OCI-LY3 (cell line): ENCODE measurements around the gene CAPZA3.
"Not testable (repeated sequence)": the region's sequence is repeated elsewhere in the genome, so short reads cannot be mapped to it uniquely, and the experiment has no call there.

ENCODE experiments used
- H2AFZ ChIP-seq: fragments of 200-600, 300-600 bp; shearing (Covaris generic); 2 replicates; pipeline ENCODE4 v1.6.0; 2014; ENCODE audit warnings: antibody characterized with exemption, low read depth, low read length
- H3K27ac ChIP-seq: fragments of 200-600, 300-600 bp; sonication (generic); 2 replicates; pipeline ENCODE4 v1.5.1; 2014; ENCODE audit warnings: mild to moderate bottlenecking, low read length, moderate library complexity, mixed read lengths
- H3K27me3 ChIP-seq: fragments of 200-600, 300-600 bp; sonication (generic); 2 replicates; pipeline ENCODE4 v1.6.1; 2014; ENCODE audit warnings: low read depth, low read length, mixed read lengths
- H3K36me3 ChIP-seq: fragments of 200-600, 300-600 bp; sonication (generic); replicated peaks from 2 replicates; pipeline ENCODE3; 2014; ENCODE audit warnings: low read depth, low read length, mixed read lengths
- H3K4me1 ChIP-seq: fragments of 300-600, 200-600 bp; sonication (generic); 2 replicates; pipeline ENCODE4 v1.6.1; 2014; ENCODE audit warnings: low read length, mixed read lengths
- H3K4me2 ChIP-seq: fragments of 200-600, 300-600 bp; sonication (generic); 2 replicates; pipeline ENCODE4 v1.6.1; 2014; ENCODE audit warnings: low read length, mixed read lengths
- H3K4me3 ChIP-seq: fragments of 300-600, 200-600 bp; sonication (generic); 2 replicates; pipeline ENCODE4 v1.5.1; 2014; ENCODE audit warnings: antibody characterized with exemption, mild to moderate bottlenecking, low read length, moderate library complexity
- H3K79me2 ChIP-seq: fragments of 300-600, 200-600 bp; shearing (Covaris generic); 2 replicates; pipeline ENCODE4 v1.6.1; 2014; ENCODE audit warnings: mild to moderate bottlenecking, low read length, mixed read lengths
- H3K9ac ChIP-seq: fragments of 300-600, 200-600 bp; shearing (Covaris generic); 2 replicates; pipeline ENCODE4 v1.6.0; 2014; ENCODE audit warnings: mild to moderate bottlenecking, low read length, moderate library complexity
- H3K9me3 ChIP-seq: fragments of 200-600, 300-600 bp; shearing (Covaris generic); 2 replicates; pipeline ENCODE4 v1.6.1; 2014; ENCODE audit warnings: low read length, mixed read lengths; ENCODE audit not compliant: insufficient read depth
- H4K20me1 ChIP-seq: fragments of 200-600, 300-600 bp; sonication (generic); 2 replicates; pipeline ENCODE4 v1.6.1; 2016; ENCODE audit warnings: low read length, mixed read lengths; ENCODE audit not compliant: insufficient read depth
- CTCF ChIP-seq: fragments of 200-600, 300-600 bp; sonication (generic); IDR thresholded peaks from 2 replicates; pipeline ENCODE4 v1.5.1; 2014; ENCODE audit warnings: antibody characterized with exemption, low read length, low read depth
- EZH2phosphoT487 ChIP-seq: fragments of 200-600 bp; shearing (Covaris generic); IDR thresholded peaks from 2 replicates; pipeline ENCODE4 v1.6.1; 2018; ENCODE audit warnings: antibody characterized with exemption, mixed run types, low read depth

Gene CAPZA3

GRCh38 chr12:18755341-18755740 is 17.4 kb downstream of the CAPZA3 start:
- Histone ChIP-seq H3K79me2 (no peaks in the 10 kb centered on the region), H4K20me1 (no peaks in the 10 kb centered on the region), H3K27ac (no peak overlapping the region), H3K4me3 (no peak overlapping the region), H3K27me3 (no peaks in the 10 kb centered on the region), H3K9ac (no peak overlapping the region), H3K36me3 (no peaks in the 10 kb centered on the region), H3K4me1 (no peaks in the 10 kb centered on the region), H3K4me2 (no peak overlapping the region), H2AFZ (no peak overlapping the region), H3K9me3 (no peaks in the 10 kb centered on the region)
- no peak for TF ChIP-seq CTCF
- no peak for TF ChIP-seq EZH2phosphoT487

GRCh38 chr12:18766479-18766878 is 28.6 kb downstream of the CAPZA3 start:
- H3K27ac ChIP-seq, H3K4me3 ChIP-seq, H4K20me1 ChIP-seq, H3K36me3 ChIP-seq, H3K79me2 ChIP-seq, H3K9ac ChIP-seq, H3K4me2 ChIP-seq, H3K27me3 ChIP-seq, H3K4me1 ChIP-seq, H2AFZ ChIP-seq, H3K9me3 ChIP-seq: not testable (repeated sequence)

- Histone ChIP-seq H3K4me2 (no peak overlapping the region), H3K4me1 (no peaks in the 10 kb centered on the region), H3K9me3 (no peaks in the 10 kb centered on the region), H2AFZ (no peak overlapping the region), H4K20me1 (no peaks in the 10 kb centered on the region), H3K27ac (no peak overlapping the region), H3K4me3 (no peak overlapping the region), H3K27me3 (no peaks in the 10 kb centered on the region), H3K36me3 (no peaks in the 10 kb centered on the region), H3K9ac (no peak overlapping the region), H3K79me2 (no peaks in the 10 kb centered on the region)
- TF ChIP-seq CTCF: no peak
- no peak for TF ChIP-seq EZH2phosphoT487
Observed at GRCh38 chr12:18782827-18783226, 44.9 kb downstream of the CAPZA3 start.

GRCh38 chr12:18785465-18785864 is 47.5 kb downstream of the CAPZA3 start:
- not testable (repeated sequence) for H3K4me3 ChIP-seq, H3K27ac ChIP-seq, H4K20me1 ChIP-seq, H3K9ac ChIP-seq, H3K4me2 ChIP-seq, H3K27me3 ChIP-seq, H3K79me2 ChIP-seq, H3K36me3 ChIP-seq, H3K4me1 ChIP-seq, H3K9me3 ChIP-seq, H2AFZ ChIP-seq
